ENCODE data around the gene HELLS.

DNA sequence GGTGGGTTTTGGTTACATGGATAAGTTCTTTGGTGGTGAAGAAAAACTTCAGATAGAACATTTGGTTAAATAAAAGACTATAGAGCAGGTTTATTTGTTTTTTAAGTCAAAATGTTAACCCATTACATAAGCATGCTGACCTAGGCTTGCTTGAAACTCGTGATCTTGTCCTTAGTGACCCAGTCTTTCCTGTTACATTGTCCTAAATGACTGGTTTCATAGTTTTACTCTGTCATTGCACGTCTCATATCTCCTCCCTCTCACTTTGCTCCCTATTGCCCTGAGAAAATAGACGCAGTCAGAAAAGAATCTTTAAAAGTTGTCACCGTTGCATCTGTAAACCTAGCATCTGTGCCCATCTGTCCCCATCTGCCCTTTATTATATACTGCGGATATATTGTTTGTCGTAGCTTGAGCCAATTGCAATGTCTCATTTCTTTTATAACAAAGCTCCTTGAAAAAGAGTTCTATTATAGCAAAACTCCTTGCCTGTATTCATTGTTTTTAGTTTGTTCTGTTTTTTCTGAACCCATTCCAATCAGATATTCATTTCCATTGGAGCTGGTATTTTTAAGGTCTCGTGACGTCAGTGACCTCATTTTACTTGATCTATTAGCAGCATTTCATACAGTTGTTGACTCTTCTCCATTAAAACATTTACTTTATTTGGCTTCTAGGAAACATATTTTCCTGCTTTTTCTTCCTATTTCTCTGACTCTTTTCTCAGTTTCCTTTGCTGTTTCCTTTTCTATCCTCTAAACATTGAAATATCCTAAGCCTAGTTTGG is 57.3 kb downstream of the HELLS start:
- TF ChIP-seq EZH2 (IDR thresholded peaks at IDR 0.05): no peak
- TF ChIP-seq, protein P1, sequence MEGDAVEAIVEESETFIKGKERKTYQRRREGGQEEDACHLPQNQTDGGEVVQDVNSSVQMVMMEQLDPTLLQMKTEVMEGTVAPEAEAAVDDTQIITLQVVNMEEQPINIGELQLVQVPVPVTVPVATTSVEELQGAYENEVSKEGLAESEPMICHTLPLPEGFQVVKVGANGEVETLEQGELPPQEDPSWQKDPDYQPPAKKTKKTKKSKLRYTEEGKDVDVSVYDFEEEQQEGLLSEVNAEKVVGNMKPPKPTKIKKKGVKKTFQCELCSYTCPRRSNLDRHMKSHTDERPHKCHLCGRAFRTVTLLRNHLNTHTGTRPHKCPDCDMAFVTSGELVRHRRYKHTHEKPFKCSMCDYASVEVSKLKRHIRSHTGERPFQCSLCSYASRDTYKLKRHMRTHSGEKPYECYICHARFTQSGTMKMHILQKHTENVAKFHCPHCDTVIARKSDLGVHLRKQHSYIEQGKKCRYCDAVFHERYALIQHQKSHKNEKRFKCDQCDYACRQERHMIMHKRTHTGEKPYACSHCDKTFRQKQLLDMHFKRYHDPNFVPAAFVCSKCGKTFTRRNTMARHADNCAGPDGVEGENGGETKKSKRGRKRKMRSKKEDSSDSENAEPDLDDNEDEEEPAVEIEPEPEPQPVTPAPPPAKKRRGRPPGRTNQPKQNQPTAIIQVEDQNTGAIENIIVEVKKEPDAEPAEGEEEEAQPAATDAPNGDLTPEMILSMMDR (IDR thresholded peaks at IDR 0.05): no peak
- TF ChIP-seq EZH2phosphoT487 (IDR thresholded peaks at IDR 0.05): no peak

All from neural progenitor cell (in vitro differentiated cells).